Muscle of leg (tissue), 11 donors: ENCODE data around the gene PHACTR1. TPM values are rescaled to one million over a fixed set of nuclear protein-coding genes. Genes with fewer than 3 reads are reported as not detected.

Source experiments
- DNase-seq: peaks from one replicate; pipeline ENCODE4 v3.0.0; 2013
- H3K27ac ChIP-seq: one replicate; pipeline ENCODE4 v1.5.1; 2013; ENCODE audit warnings: mild to moderate bottlenecking, low read length, control low read depth
- H3K27me3 ChIP-seq: one replicate; pipeline ENCODE4 v1.6.1; 2013; ENCODE audit warnings: low read length; ENCODE audit not compliant: control insufficient read depth, insufficient read depth
- H3K36me3 ChIP-seq: one replicate; pipeline ENCODE4 v1.6.1; 2013; ENCODE audit warnings: low read length; ENCODE audit not compliant: control insufficient read depth, insufficient read depth
- H3K4me1 ChIP-seq: one replicate; pipeline ENCODE4 v1.6.1; 2013; ENCODE audit warnings: low read length; ENCODE audit not compliant: control insufficient read depth, insufficient read depth
- H3K4me3 ChIP-seq: one replicate; pipeline ENCODE4 v1.5.1; 2013; ENCODE audit warnings: low read length, control low read depth
- H3K9me3 ChIP-seq: replicated peaks from 2 replicates; pipeline ENCODE4 v1.6.1; 2013; ENCODE audit warnings: low read depth, low read length; ENCODE audit not compliant: control insufficient read depth
- WGBS: methylation state at CpG from one replicate; pipeline ENCODE4 v1.1.5; 2013; ENCODE audit warnings: missing lambda C conversion rate; ENCODE audit not compliant: insufficient coverage; 5-methylcytosine and 5-hydroxymethylcytosine counted together
- polyA plus RNA-seq, 8 donors: library from polyadenylated mRNA; unstranded; fragments of 120-200 nt; gene quantifications; one replicate each; pipeline versions ENCODE4 v1.2.1 to v1.2.3, GENCODE V29; 2013; ENCODE audit warnings: inconsistent platforms in 1 of 8, low replicate concordance in 1 of 8; ENCODE audit not compliant: insufficient read length in 8 of 8, insufficient read depth in 1 of 8
- total RNA-seq: library from RNA; stranded (reverse); fragments of 120-200 nt; gene quantifications from one replicate; pipeline ENCODE4 v1.2.4, GENCODE V29; 2013

The PHACTR1 gene
- total and polyA plus RNA-seq, 9 donors: 3.8 to 9.4 (median 4.6) TPM

DNA sequence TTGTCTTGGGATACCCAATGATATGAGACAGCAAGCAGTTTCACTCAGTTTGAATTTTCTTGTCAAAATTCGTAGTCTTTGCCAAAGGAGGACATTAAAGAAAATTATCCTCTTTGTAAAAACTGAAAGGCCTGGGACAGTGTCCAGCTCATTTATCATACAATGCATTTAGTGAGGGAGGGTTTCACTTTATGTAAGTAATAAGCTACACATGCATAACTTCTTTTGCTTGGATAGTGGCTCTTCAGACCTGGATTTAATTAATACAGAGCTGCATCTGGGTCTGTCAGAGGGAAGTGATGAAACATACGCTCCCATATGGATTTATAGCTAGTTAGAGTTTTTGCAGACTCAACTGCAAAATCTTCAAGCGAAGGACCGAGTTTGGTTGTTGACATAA, 175.6 kb downstream of the PHACTR1 start:
- Histone ChIP-seq H3K36me3 (no peaks in the 10 kb centered on the region), H3K9me3 (peaks cover 5% of the 10 kb centered on the region), H3K27ac (no peak overlapping the region), H3K4me1 (peaks cover 4% of the 10 kb centered on the region), H3K27me3 (no peaks in the 10 kb centered on the region), H3K4me3 (no peak overlapping the region)
- DNase-seq: peak; percentile 77
- WGBS: no CpG with 5 or more reads among the region's 4 CpGs

DNA sequence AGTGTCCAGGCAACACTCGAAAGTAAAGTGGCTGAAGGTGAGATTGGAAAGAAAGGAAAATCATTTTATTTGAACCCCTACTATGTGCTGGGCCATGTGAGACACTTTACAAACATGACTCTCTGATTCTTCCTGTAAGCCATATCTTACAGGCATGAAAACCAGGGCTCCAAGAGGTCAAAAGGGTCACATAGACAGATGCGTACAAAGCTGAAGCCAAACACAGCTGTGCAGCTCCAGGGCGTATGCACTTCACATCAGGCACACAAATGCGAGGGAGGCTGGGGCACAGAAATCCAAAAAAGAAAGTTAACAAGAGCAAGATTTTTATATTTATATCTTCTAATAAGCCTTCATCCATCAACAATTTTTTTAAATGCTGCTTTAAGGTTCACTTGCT, 176.5 kb downstream of the PHACTR1 start:
- Histone ChIP-seq H3K36me3 (no peaks in the 10 kb centered on the region), H3K27ac (peak overlapping the region; percentile 21), H3K9me3 (peaks cover 5% of the 10 kb centered on the region), H3K4me3 (no peak overlapping the region), H3K4me1 (peaks cover 2% of the 10 kb centered on the region), H3K27me3 (no peaks in the 10 kb centered on the region)
- 71% methylated on average over 1 of the region's 4 CpGs for WGBS
- peak; percentile 42 for DNase-seq

DNA sequence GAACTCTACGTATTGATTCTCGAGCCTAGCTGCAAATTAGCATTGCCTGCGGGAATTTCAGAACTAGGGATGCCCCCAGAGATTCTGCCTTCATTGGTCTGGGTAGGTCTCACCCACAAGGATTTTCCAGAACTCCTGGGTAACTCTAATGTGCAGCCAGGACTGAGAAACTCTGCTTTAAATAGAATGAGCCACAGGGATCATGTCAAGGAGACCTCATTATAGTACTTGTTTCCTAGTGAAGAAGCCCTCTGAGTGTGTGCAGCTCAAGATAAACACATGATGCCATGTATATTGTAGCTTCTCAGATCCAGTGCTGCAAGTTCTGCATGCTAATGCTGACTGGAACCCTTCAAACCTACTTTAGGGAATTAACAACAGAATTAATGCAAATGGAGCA, 179.2 kb downstream of the PHACTR1 start:
- H3K9me3 ChIP-seq: peaks cover 5% of the 10 kb centered on the region
- no peak for DNase-seq
- H3K4me3 ChIP-seq: no peak overlapping the region
- H3K27ac ChIP-seq: no peak overlapping the region
- no peaks in the 10 kb centered on the region for H3K36me3 ChIP-seq
- peaks cover 2% of the 10 kb centered on the region for H3K4me1 ChIP-seq
- WGBS: 81% methylated on average over 3 of the region's 3 CpGs
- peaks cover 2% of the 10 kb centered on the region for H3K27me3 ChIP-seq

DNA sequence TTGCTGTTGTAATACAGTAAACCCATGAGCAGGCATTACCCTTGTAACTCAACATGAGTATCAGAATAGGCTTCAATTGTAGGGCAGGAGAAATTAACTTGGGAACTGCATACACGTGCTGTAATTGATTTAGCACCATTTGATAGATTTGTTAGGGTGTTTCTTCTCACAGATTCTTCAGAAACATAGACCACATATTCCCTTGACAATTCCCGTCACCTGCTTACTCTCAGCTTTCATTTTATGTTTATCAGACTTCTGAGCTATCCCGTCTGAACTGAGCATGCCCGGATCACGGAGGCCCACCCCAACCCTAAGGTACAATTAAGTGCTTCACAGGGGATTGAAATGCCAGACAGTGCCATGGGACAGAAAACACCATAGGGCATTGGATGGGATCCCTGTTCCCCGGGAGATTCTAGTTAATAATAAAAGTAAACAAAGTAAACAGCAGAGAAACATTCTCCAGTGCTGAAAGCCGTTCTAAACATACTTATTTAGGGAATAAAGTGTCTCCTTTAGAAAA, 179.7 kb downstream of the PHACTR1 start:
- Histone ChIP-seq H3K9me3 (peaks cover 4% of the 10 kb centered on the region), H3K36me3 (no peaks in the 10 kb centered on the region), H3K4me1 (peaks cover 2% of the 10 kb centered on the region), H3K4me3 (no peak overlapping the region), H3K27me3 (peaks cover 2% of the 10 kb centered on the region), H3K27ac (no peak overlapping the region)
- WGBS: 68% methylated on average over 4 of the region's 7 CpGs
- DNase-seq: no peak

DNA sequence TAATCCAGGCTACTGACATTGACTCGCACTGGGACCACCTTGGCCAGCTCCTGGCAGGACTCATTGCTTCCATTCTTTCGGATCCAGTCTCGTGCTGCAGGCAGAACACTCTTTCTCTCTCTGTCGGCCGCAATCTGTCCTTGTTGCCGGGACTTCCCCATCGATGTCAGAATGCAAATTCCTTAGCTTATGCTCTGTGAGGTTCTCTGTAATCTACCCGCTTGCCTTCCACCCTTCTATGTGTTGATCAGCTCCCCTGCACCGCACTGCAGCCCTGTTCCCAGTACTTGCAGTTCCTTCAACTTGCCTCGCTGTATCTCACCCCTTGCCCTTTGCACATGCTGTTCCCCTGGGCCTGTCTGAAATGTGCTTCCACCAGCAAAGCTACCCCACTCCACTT, 182.0 kb downstream of the PHACTR1 start:
- peaks cover 2% of the 10 kb centered on the region for H3K4me1 ChIP-seq
- H3K27ac ChIP-seq: no peak overlapping the region
- no peaks in the 10 kb centered on the region for H3K9me3 ChIP-seq
- 92% methylated on average over 10 of the region's 10 CpGs for WGBS
- no peak for DNase-seq
- peaks cover 2% of the 10 kb centered on the region for H3K27me3 ChIP-seq
- no peaks in the 10 kb centered on the region for H3K36me3 ChIP-seq
- no peak overlapping the region for H3K4me3 ChIP-seq

DNA sequence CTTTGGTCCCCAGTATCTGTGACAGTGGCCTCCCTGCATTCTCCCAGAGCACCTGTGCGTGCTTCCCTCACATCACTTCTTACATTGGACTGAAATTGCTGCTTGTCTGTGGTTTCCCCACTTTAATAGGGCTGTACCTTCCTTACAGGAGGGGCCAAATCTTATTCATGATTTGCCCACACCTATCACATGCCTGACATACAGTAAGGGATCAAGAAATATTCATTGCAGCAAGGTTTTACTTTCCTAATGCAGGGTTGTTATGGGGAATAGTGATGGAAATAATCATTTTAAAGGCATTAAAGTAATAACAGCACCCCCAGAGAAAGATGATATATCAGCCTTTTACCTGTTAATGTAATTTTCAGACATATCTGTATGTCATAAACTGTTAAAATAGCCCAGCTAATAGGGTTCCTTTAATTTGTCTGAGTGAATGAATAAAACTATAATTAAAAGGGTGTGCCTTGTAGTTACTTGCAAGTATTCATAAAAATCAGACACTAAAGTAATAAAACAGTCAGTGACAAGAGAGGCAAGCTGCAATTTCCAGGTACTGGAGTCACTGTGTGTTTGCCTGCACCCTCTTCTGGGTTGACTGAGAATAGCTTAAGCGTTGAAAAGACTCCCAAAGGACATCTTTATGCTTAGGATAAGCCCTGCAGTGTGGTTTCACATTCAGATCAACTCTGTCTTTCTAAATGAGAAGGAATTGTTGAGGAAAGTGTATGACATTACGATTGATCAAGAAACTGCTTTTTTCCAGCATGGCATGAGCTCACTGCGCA, 182.7 kb downstream of the PHACTR1 start:
- Histone ChIP-seq H3K36me3 (no peaks in the 10 kb centered on the region), H3K4me1 (no peaks in the 10 kb centered on the region), H3K27me3 (peaks cover 2% of the 10 kb centered on the region), H3K27ac (no peak overlapping the region), H3K4me3 (no peak overlapping the region), H3K9me3 (no peaks in the 10 kb centered on the region)
- DNase-seq: no peak
- WGBS: 64% methylated on average over 4 of the region's 4 CpGs

DNA sequence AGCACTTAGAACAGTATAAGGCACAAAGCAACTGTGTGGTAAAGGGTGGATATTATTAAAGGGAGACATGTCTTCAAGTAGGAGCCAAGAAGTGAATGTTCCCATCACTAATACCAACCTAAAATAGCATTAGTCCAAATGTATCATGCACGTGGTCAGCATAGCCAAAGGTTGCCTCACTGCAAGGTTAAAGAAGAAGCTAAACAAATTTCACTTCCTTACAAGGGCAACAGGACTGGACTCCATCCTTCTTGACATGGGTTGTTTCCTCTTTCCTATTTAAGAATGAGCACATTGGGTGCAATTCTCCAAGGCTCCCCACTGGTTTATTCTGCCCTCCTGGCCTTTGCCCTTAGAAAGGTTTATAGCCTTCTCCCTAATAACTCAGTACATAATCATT, 186.7 kb downstream of the PHACTR1 start:
- 13% methylated on average over 1 of the region's 1 CpG for WGBS
- Histone ChIP-seq H3K27me3 (peaks cover 2% of the 10 kb centered on the region), H3K9me3 (no peaks in the 10 kb centered on the region), H3K27ac (no peak overlapping the region), H3K36me3 (no peaks in the 10 kb centered on the region), H3K4me1 (no peaks in the 10 kb centered on the region), H3K4me3 (no peak overlapping the region)
- peak; percentile 47 for DNase-seq

DNA sequence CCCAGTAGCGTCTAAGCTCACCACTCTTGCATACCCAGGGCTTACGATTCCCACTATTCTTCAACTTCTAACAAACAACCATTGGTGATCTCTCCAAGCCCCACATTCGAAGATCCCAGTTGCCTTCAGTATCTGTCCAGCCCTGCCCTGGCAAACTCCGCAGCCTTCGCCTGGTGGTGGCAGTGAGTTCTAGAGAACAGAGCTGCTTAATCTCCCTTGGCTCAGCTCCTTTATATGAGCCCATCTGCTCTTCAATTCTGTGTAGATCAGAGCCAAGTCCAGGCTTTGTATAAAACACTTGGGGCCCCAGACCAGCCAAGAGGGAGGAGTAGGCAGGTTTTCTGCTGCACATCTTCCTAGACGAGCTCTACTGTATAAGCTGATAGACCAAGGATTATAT, 193.3 kb downstream of the PHACTR1 start:
- peak; percentile 45 for DNase-seq
- Histone ChIP-seq H3K36me3 (no peaks in the 10 kb centered on the region), H3K27me3 (no peaks in the 10 kb centered on the region), H3K4me3 (no peak overlapping the region), H3K4me1 (no peaks in the 10 kb centered on the region), H3K9me3 (no peaks in the 10 kb centered on the region), H3K27ac (no peak overlapping the region)
- 65% methylated on average over 2 of the region's 6 CpGs for WGBS

DNA sequence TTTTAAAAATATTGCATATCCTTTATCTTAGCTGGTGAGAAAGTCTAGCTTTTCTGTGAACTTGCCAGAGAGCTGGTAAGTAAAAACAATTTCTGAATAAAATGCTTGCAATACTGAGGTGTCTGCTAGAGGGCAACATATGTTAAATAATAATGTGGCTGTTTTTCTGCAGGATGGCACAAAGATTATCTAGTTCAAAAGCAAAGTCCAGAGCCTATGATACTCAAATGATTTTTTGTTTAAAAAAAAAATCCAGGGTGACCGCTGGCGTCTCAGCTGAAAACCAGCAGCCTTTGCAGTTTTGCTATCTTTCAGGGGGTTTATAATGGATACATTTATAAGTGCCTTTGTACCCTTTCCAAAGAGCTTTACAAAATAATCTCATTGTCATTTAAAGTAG, 194.9 kb downstream of the PHACTR1 start:
- Histone ChIP-seq H3K9me3 (no peaks in the 10 kb centered on the region), H3K4me1 (no peaks in the 10 kb centered on the region), H3K36me3 (no peaks in the 10 kb centered on the region), H3K4me3 (no peak overlapping the region), H3K27ac (no peak overlapping the region), H3K27me3 (no peaks in the 10 kb centered on the region)
- no CpG with 5 or more reads among the region's 2 CpGs for WGBS
- DNase-seq: peak; percentile 74

DNA sequence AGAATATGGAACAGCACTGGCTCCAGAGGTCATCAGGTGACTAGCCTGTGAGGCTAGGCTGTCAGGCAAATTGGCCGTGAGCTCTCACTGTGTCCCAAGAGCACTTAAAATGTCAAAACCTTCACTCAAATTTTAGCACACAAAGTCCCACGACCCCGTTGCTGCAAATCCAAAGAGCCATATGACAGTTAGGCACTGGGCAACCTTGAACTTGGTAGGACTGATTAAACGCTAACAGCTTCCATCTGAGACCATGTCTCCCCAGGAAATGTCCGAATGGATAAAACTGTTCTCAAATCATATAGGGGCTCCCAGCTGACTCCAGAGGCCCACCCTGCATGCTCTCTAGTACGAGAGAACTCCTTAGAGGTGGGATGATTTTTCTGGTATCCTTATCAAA, 196.6 kb downstream of the PHACTR1 start:
- Histone ChIP-seq H3K27ac (no peak overlapping the region), H3K27me3 (no peaks in the 10 kb centered on the region), H3K4me3 (no peak overlapping the region), H3K36me3 (no peaks in the 10 kb centered on the region), H3K9me3 (no peaks in the 10 kb centered on the region), H3K4me1 (no peaks in the 10 kb centered on the region)
- DNase-seq: no peak
- WGBS: 63% methylated on average over 2 of the region's 6 CpGs
